Keratinocyte (primary cell): Measurements from ENCODE around the gene TPRX1. TPM values are rescaled to one million over a fixed set of nuclear protein-coding genes. Genes with fewer than 3 reads are reported as not detected.

Experiments used
- DNase-seq: peaks from one replicate; pipeline ENCODE4 v3.0.0-alpha.2; 2011; ENCODE audit warnings: low read depth, missing footprints, low spot score
- FAIRE-seq: peaks from 2 replicates; lab custom pipeline; 2011; peaks lifted over from hg19 to GRCh38; lab: Jason Lieb, UNC
- H2AFZ ChIP-seq: 2 replicates; pipeline ENCODE4 v1.6.0; 2012; ENCODE audit warnings: low read length, control low read depth, inconsistent platforms; ENCODE audit not compliant: control insufficient read depth
- H3K27ac ChIP-seq: 2 replicates; pipeline ENCODE4 v1.5.1; 2011; ENCODE audit warnings: low read length; ENCODE audit not compliant: control insufficient read depth, insufficient read depth
- H3K27me3 ChIP-seq: 3 replicates; pipeline ENCODE4 v1.6.0; 2011; ENCODE audit warnings: low read length; ENCODE audit not compliant: control insufficient read depth, insufficient read depth; ENCODE audit errors: extremely low read depth
- H3K36me3 ChIP-seq, 2 experiments: 2 replicates in 1 of 2; 3 replicates in 1 of 2; pipeline ENCODE4 v1.5.1; 2011; ENCODE audit warnings: low read length in 2 of 2, mild to moderate bottlenecking in 1 of 2; ENCODE audit not compliant: control insufficient read depth in 2 of 2, insufficient read depth in 2 of 2; ENCODE audit errors: extremely low read depth in 1 of 2
- H3K4me1 ChIP-seq: 3 replicates; pipeline ENCODE4 v1.5.1; 2011; ENCODE audit warnings: low read length; ENCODE audit not compliant: control insufficient read depth, insufficient read depth; ENCODE audit errors: extremely low read depth
- H3K4me2 ChIP-seq: 3 replicates; pipeline ENCODE4 v1.6.0; 2011; ENCODE audit warnings: low read depth, low read length; ENCODE audit not compliant: control insufficient read depth, insufficient read depth; ENCODE audit errors: extremely low read depth
- H3K4me3 ChIP-seq, 3 experiments: fragments of 200-600 bp in 1 of 3; sonication (generic) in 1 of 3; 2 replicates in 2 of 3; 3 replicates in 1 of 3; pipeline ENCODE4 v1.5.1; 2011 to 2016; ENCODE audit warnings: low read length in 3 of 3, mild to moderate bottlenecking in 3 of 3, control low read depth in 2 of 3, inconsistent platforms in 1 of 3, low read depth in 1 of 3, mixed read lengths in 1 of 3, mixed run types in 1 of 3, moderate library complexity in 1 of 3; ENCODE audit not compliant: control insufficient read depth in 2 of 3, insufficient read depth in 2 of 3; ENCODE audit errors: extremely low read depth in 1 of 3
- H3K79me2 ChIP-seq: 2 replicates; pipeline ENCODE4 v1.6.0; 2012; ENCODE audit warnings: low read length; ENCODE audit not compliant: control insufficient read depth, insufficient read depth
- H3K9ac ChIP-seq: 3 replicates; pipeline ENCODE4 v1.6.0; 2011; ENCODE audit warnings: low read length; ENCODE audit not compliant: control insufficient read depth, insufficient read depth; ENCODE audit errors: extremely low read depth
- H3K9me1 ChIP-seq: 3 replicates; pipeline ENCODE4 v1.6.0; 2011; ENCODE audit warnings: low read length; ENCODE audit not compliant: control insufficient read depth, insufficient read depth; ENCODE audit errors: extremely low read depth
- H3K9me3 ChIP-seq: 2 replicates; pipeline ENCODE4 v1.5.1; 2012; ENCODE audit warnings: low read depth, low read length; ENCODE audit not compliant: control insufficient read depth
- H4K20me1 ChIP-seq: 3 replicates; pipeline ENCODE4 v1.6.0; 2011; ENCODE audit warnings: low read length; ENCODE audit not compliant: control insufficient read depth, insufficient read depth; ENCODE audit errors: extremely low read depth
- CTCF ChIP-seq, 3 experiments: IDR thresholded peaks in 1 of 3; conservative IDR thresholded peaks in 1 of 3; optimal IDR thresholded peaks in 1 of 3; 2 replicates in 2 of 3; 3 replicates in 1 of 3; pipeline versions ENCODE3 to v1.5.1; 2011; ENCODE audit warnings: low read length in 3 of 3, mild to moderate bottlenecking in 3 of 3, moderate library complexity in 2 of 3, control low read depth in 1 of 3, inconsistent platforms in 1 of 3; ENCODE audit not compliant: insufficient read depth in 2 of 3; ENCODE audit errors: extremely low read depth in 1 of 3
- EZH2 ChIP-seq: IDR thresholded peaks from one replicate; pipeline ENCODE4 v1.6.1; 2012; ENCODE audit warnings: inconsistent platforms, mild to moderate bottlenecking, low read length, moderate library complexity
- dilution Hi-C: fragments of 300-500 bp; cut with MboI; formaldehyde crosslinking; loops from one replicate; pipeline ENCODE4 v1.7.0; 2020; ENCODE audit warnings: low sequenced_read_pairs; ENCODE audit not compliant: extremely low pct_ligation_motif_present
- polyA plus RNA-seq, 5 experiments: library from polyadenylated mRNA; depleted of rRNA in 3 of 5; stranded (reverse) in 3 of 5; stranded (forward) in 1 of 5; unstranded in 1 of 5; fragments of >200 nt; gene quantifications; 1 replicate in 1 of 5; 2 replicates in 3 of 5; 3 replicates in 1 of 5; pipeline versions ENCODE4 v1.2.1 to v1.2.3, GENCODE V29; 2011 to 2012; ENCODE audit warnings: missing spikeins in 2 of 5, low read depth in 1 of 5, low replicate concordance in 1 of 5

The TPRX1 gene
- polyA plus RNA-seq, 1 donor (not counting 4 experiments of a cell fraction or from before 2014, with no cell fraction given) = not detected

GRCh38 chr19:47766670-47767069 lies 37.7 kb downstream of the TPRX1 start:
- TF ChIP-seq EZH2 (no peak), CTCF (optimal IDR thresholded peaks at IDR 0.05 in 1 of 3, IDR thresholded peaks at IDR 0.05 in 1 of 3, conservative IDR thresholded peaks at IDR 0.05 in 1 of 3; ENCODE audit: extremely low read depth in 1 of 3, insufficient read depth in 2 of 3, low read length in 3 of 3) (no peak)
- DNase-seq (no peak), FAIRE-seq (no peak)
- no peaks in the 10 kb centered on the region for H3K36me3 ChIP-seq
- no peak overlapping the region for H3K4me2 ChIP-seq
- no peak overlapping the region for H3K9ac ChIP-seq
- no peak overlapping the region for H2AFZ ChIP-seq
- H3K4me3 ChIP-seq = no peak overlapping the region
- H3K9me1 ChIP-seq = no peaks in the 10 kb centered on the region
- H3K27ac ChIP-seq = no peak overlapping the region
- dilution Hi-C loops = no loop called here
- H3K27me3 ChIP-seq = no peaks in the 10 kb centered on the region
- H3K79me2 ChIP-seq = no peaks in the 10 kb centered on the region
- no peaks in the 10 kb centered on the region for H4K20me1 ChIP-seq
- H3K4me1 ChIP-seq = no peaks in the 10 kb centered on the region
- no peaks in the 10 kb centered on the region for H3K9me3 ChIP-seq

GRCh38 chr19:47766359-47766620 lies 38.1 kb downstream of the TPRX1 start:
- Histone ChIP-seq H3K4me3 (no peak overlapping the region), H3K27me3 (no peaks in the 10 kb centered on the region), H3K9me3 (no peaks in the 10 kb centered on the region), H3K36me3 (no peaks in the 10 kb centered on the region), H3K9ac (no peak overlapping the region), H4K20me1 (no peaks in the 10 kb centered on the region), H3K4me2 (no peak overlapping the region), H2AFZ (no peak overlapping the region), H3K79me2 (no peaks in the 10 kb centered on the region), H3K27ac (no peak overlapping the region), H3K4me1 (no peaks in the 10 kb centered on the region), H3K9me1 (no peaks in the 10 kb centered on the region)
- dilution Hi-C loops = no loop called here
- TF ChIP-seq CTCF (optimal IDR thresholded peaks at IDR 0.05 in 1 of 3, IDR thresholded peaks at IDR 0.05 in 1 of 3, conservative IDR thresholded peaks at IDR 0.05 in 1 of 3; ENCODE audit: extremely low read depth in 1 of 3, insufficient read depth in 2 of 3, low read length in 3 of 3) = no peak
- no peak for TF ChIP-seq EZH2
- FAIRE-seq = no peak
- no peak for DNase-seq
